Esophagus squamous epithelium (tissue), 5 donors: ENCODE results near the gene TSC22D1. TPM values are rescaled to one million over a fixed set of nuclear protein-coding genes. Genes with fewer than 3 reads are reported as not detected.

Experiments
- DNase-seq: peaks from one replicate; lab custom pipeline; 2025; lab: John Stamatoyannopoulos, UW
- H3K27ac ChIP-seq, 4 donors: fragments of 200-600 bp; sonication (generic); one replicate each; pipeline ENCODE4 v1.5.1; 2016 to 2019; ENCODE audit warnings: mild to moderate bottlenecking in 1 of 4
- H3K27me3 ChIP-seq, 4 donors: fragments of 200-600 bp; sonication (generic); 1 replicate in 3 of 4; 2 replicates in 1 of 4; pipeline versions ENCODE4 v1.5.1 to v1.6.0; 2017 to 2021; ENCODE audit warnings: antibody characterized with exemption in 1 of 4
- H3K36me3 ChIP-seq, 3 donors: fragments of 200-600 bp; sonication (generic); one replicate each; pipeline ENCODE4 v1.5.1; 2016 to 2019
- H3K4me1 ChIP-seq, 3 donors: fragments of 200-600 bp; sonication (generic); one replicate each; pipeline ENCODE4 v1.5.1; 2017 to 2019
- H3K4me3 ChIP-seq, 4 donors: fragments of 200-600 bp; sonication (generic); 1 replicate in 3 of 4; 2 replicates in 1 of 4; pipeline ENCODE4 v1.5.1; 2016 to 2019; ENCODE audit warnings: mild to moderate bottlenecking in 2 of 4, moderate library complexity in 1 of 4
- H3K9me3 ChIP-seq, 3 donors: fragments of 200-600 bp; sonication (generic); one replicate each; pipeline ENCODE4 v1.5.1; 2016 to 2019
- POLR2A ChIP-seq, 4 donors: fragments of 450-650 bp; IDR thresholded peaks; one replicate each; pipeline ENCODE4 v1.6.1; 2017; ENCODE audit warnings: antibody characterized with exemption in 4 of 4, mild to moderate bottlenecking in 4 of 4, moderate library complexity in 3 of 4
- WGBS, 2 donors: methylation state at CpG; one replicate each; pipeline ENCODE4 v1.1.5; 2018; 5-methylcytosine and 5-hydroxymethylcytosine counted together
- intact Hi-C: fragments of 100-400 bp; cut with DNase I; formaldehyde crosslinking; loops from one replicate; pipeline ENCODE4 v1.15.0; 2022
- total RNA-seq, 4 donors: library from RNA; depleted of rRNA; stranded (reverse); fragments of >200 nt; gene quantifications; one replicate each; pipeline ENCODE4 v1.1.0, GENCODE V29; 2016
- TF ChIP-seq, protein P1 (sequence below), 6 experiments: fragments of 450-650 bp in 4 of 6; fragments of 200-600 bp in 2 of 6; sonication (generic) in 2 of 6; IDR thresholded peaks; one replicate each; pipeline ENCODE4 v1.5.1; 2016 to 2019; ENCODE audit warnings: antibody characterized with exemption in 6 of 6, mild to moderate bottlenecking in 4 of 6, moderate library complexity in 4 of 6
- donor health status: DM: yes; HTN: yes; CAD: no.

Gene TSC22D1
- total RNA-seq, 4 donors from 2014 or later, result 18.8 to 103 (median 35.1) TPM

DNA sequence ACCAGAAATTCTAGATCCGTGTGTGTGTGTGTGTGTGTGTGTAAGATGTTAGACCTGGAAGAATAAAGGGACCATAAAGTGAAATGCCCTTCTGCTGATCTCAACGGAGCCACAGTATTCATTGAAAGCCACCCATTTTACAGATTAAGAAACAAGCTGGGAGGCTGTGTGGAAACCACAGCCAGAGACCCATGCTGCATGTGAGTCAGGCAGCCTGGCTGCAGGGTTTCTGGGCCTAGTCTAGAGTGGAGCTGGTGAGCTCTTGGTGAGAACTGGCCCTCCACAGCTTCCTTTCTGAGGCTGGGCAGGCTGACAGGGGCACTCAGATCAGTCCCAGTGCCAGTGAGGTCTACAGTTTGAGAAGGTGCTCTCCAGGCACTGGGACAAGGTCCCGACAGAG, 127.3 kb downstream of the TSC22D1 start:
- no peak for DNase-seq
- Histone ChIP-seq H3K4me3 (no peak overlapping the region), H3K36me3 (no peaks in the 10 kb centered on the region), H3K4me1 (peaks cover 0 to 11% (median 0%) of the 10 kb centered on the region in 3 donors), H3K27me3 (no peaks in the 10 kb centered on the region), H3K27ac (no peak overlapping the region), H3K9me3 (no peaks in the 10 kb centered on the region)
- WGBS, 2 donors, result 72 to 80% methylated on average over 2 to 3 of the region's 3 CpGs
- TF ChIP-seq, protein P1, sequence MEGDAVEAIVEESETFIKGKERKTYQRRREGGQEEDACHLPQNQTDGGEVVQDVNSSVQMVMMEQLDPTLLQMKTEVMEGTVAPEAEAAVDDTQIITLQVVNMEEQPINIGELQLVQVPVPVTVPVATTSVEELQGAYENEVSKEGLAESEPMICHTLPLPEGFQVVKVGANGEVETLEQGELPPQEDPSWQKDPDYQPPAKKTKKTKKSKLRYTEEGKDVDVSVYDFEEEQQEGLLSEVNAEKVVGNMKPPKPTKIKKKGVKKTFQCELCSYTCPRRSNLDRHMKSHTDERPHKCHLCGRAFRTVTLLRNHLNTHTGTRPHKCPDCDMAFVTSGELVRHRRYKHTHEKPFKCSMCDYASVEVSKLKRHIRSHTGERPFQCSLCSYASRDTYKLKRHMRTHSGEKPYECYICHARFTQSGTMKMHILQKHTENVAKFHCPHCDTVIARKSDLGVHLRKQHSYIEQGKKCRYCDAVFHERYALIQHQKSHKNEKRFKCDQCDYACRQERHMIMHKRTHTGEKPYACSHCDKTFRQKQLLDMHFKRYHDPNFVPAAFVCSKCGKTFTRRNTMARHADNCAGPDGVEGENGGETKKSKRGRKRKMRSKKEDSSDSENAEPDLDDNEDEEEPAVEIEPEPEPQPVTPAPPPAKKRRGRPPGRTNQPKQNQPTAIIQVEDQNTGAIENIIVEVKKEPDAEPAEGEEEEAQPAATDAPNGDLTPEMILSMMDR (IDR thresholded peaks at IDR 0.05), result no peak
- TF ChIP-seq POLR2A (IDR thresholded peaks at IDR 0.05), result no peak
- intact Hi-C loops, result loop anchor here (10.0 kb wide), 1 partner anchor 404 kb away; no protein-coding TSS in a partner anchor

DNA sequence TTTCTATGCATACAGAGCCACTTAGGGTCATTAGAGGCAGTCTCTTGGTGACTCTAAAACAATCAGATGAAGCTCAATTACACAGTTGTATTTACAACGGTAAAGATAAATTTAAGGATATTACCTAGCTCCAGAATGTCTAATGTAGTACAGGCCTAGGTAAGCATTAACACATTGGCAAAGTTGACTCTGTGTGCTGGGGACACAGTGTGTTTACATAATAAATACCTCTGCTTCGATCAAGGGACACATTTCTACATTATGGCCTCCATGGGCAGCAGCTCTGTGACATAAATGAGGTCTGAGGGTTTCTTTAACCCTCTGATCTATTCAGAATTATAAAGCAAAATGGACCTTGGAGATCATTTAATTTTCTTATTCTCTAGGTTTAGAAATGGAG, 127.8 kb downstream of the TSC22D1 start:
- Histone ChIP-seq H3K9me3 (no peaks in the 10 kb centered on the region), H3K27ac (no peak overlapping the region), H3K4me3 (no peak overlapping the region), H3K36me3 (no peaks in the 10 kb centered on the region), H3K27me3 (no peaks in the 10 kb centered on the region), H3K4me1 (peaks cover 0 to 11% (median 0%) of the 10 kb centered on the region in 3 donors)
- TF ChIP-seq POLR2A (IDR thresholded peaks at IDR 0.05), result no peak
- TF ChIP-seq, protein P1 (IDR thresholded peaks at IDR 0.05), result no peak
- 64 to 75% methylated on average over 2 of the region's 2 CpGs for WGBS, 2 donors
- no peak for DNase-seq
- intact Hi-C loops, result loop anchor here (10.0 kb wide), 1 partner anchor 404 kb away; no protein-coding TSS in a partner anchor

DNA sequence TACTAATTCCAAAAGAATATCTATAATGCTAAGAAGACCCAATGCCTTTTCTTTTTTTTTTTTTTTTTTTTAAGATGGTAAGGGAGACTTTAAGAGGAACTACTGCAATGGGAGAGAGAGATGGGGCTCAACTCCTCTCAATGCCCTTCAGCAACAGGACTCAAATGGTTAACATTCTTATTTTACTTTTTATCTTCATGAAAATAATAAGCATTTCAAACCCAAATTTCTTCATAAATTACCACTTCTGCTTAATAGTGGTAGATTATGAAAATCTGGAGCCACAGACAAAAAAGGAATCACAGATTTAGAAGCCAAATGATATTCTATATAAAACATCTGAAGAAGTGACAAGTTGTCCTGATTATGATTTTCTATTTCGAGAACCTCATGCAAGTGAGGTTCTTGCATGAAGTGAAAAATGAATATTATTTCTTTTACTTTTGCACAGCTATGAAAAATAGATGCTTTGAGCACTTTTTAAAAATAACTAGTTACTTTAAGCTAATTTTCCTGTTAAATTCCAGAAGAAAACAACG, 128.3 kb downstream of the TSC22D1 start:
- no peaks in the 10 kb centered on the region for H3K9me3 ChIP-seq
- TF ChIP-seq, protein P1 (IDR thresholded peaks at IDR 0.05), result no peak
- TF ChIP-seq POLR2A (IDR thresholded peaks at IDR 0.05), result no peak
- H3K4me1 ChIP-seq, result peaks cover 0 to 11% (median 0%) of the 10 kb centered on the region in 3 donors
- H3K36me3 ChIP-seq, result no peaks in the 10 kb centered on the region
- no peak overlapping the region for H3K27ac ChIP-seq
- DNase-seq, result no peak
- WGBS, 2 donors, result 85 to 87% methylated on average over 2 of the region's 2 CpGs
- no peak overlapping the region for H3K4me3 ChIP-seq
- H3K27me3 ChIP-seq, result no peaks in the 10 kb centered on the region
- intact Hi-C loops, result loop anchor here (10.0 kb wide), 1 partner anchor 403 kb away; no protein-coding TSS in a partner anchor

DNA sequence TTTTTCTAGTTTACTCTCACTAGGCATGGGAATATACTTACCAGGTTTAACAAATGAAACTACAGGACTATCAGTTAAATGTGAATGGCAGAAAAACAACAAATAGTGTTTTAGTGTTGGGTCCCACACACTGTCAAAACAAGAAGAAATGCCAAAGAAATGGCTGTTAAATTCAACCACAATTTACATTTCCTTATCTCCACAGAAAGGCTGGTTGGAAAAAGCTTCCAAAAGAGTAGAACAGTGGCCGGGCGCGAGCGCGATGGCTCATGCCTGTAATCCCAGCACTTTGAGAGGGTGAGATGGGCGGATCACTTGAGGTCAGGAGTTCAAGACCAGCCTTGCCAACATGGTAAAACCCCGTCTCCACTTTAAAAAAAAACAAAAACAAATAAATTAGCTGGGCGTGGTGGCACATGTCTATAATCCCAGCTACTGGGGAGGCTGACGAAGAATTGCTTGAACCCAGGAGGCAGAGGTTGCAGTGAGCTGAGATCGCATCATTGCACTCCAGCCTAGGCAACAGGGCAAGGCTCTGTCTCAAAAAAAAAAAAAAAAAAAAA, 136.0 kb downstream of the TSC22D1 start:
- WGBS, 2 donors, result 48 to 77% methylated on average over 10 of the region's 10 CpGs
- H3K9me3 ChIP-seq, result no peaks in the 10 kb centered on the region
- DNase-seq, result no peak
- H3K4me3 ChIP-seq, result no peak overlapping the region
- H3K27ac ChIP-seq, result no peak overlapping the region
- peaks cover 4 to 27% (median 6%) of the 10 kb centered on the region in 3 donors for H3K4me1 ChIP-seq
- H3K27me3 ChIP-seq, result no peaks in the 10 kb centered on the region
- intact Hi-C loops, result loop anchor here (5.0 to 10.0 kb wide), 2 partner anchors 395 to 533 kb away; no protein-coding TSS in a partner anchor
- H3K36me3 ChIP-seq, result no peaks in the 10 kb centered on the region
- TF ChIP-seq POLR2A (IDR thresholded peaks at IDR 0.05), result no peak
- TF ChIP-seq, protein P1 (IDR thresholded peaks at IDR 0.05), result no peak

DNA sequence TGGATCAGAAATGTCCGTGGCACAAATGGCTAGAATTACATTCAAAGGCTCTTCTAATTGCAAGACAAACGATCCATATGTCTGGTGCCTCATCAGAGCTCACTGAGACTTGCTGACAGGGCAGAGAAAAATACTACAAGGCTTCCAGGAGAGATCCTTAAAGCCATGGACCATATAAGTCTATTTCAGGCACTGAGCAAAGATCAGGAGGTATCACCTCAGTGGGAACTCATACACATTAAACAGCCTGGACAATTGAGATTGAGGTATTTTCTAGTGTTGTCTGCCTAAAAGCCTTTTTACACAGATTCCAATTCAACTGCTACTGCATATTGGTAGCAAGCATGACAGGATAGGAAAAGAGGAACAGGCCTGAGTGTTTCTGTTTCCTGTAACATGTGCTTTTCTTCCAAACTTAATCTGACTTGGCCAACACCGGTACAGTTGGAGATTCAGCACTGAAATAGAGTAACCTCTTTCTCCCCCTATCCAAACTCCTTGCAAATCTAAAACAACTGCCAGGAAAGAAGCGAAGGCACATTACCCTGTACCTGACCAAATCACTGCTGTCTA, 136.6 kb downstream of the TSC22D1 start:
- intact Hi-C loops, result loop anchor here (5.0 to 10.0 kb wide), 3 partner anchors 247 to 532 kb away; no protein-coding TSS in a partner anchor
- 48 to 55% methylated on average over 4 of the region's 4 CpGs for whole genome bisulfite sequencing, 2 donors
- no peak overlapping the region for H3K4me3 ChIP-seq
- DNase-seq, result no peak
- no peaks in the 10 kb centered on the region for H3K27me3 ChIP-seq
- H3K27ac ChIP-seq, result no peak overlapping the region
- H3K4me1 ChIP-seq, result peaks cover 4 to 31% (median 6%) of the 10 kb centered on the region in 3 donors
- no peaks in the 10 kb centered on the region for H3K9me3 ChIP-seq
- H3K36me3 ChIP-seq, result peaks cover 0 to 2% (median under 1%) of the 10 kb centered on the region in 3 donors
- TF ChIP-seq POLR2A (IDR thresholded peaks at IDR 0.05), result no peak
- TF ChIP-seq, protein P1 (IDR thresholded peaks at IDR 0.05), result no peak
